Ascending aorta (tissue), 2 donors: Measurements from ENCODE around the gene TM9SF2. TPM values are rescaled to one million over a fixed set of nuclear protein-coding genes. Genes with fewer than 3 reads are reported as not detected.
"Not testable (repeated sequence)": the region's sequence is repeated elsewhere in the genome, so short reads cannot be mapped to it uniquely, and the experiment has no call there.

ENCODE experiments used
- DNase-seq, 2 donors: peaks; one replicate each; pipeline ENCODE4 v3.0.0-alpha.2; 2019; ENCODE audit warnings: low spot score in 2 of 2
- H3K27ac ChIP-seq, 2 donors: fragments of 200-600 bp; sonication (generic); one replicate each; pipeline ENCODE4 v1.5.1; 2016 to 2017; ENCODE audit warnings: mild to moderate bottlenecking in 1 of 2
- H3K27me3 ChIP-seq: fragments of 200-600 bp; sonication (generic); one replicate; pipeline ENCODE4 v1.5.1; 2017
- H3K36me3 ChIP-seq, 2 donors: fragments of 200-600 bp; sonication (generic); one replicate each; pipeline ENCODE4 v1.5.1; 2016
- H3K4me1 ChIP-seq, 2 donors: fragments of 200-600 bp; sonication (generic); one replicate each; pipeline ENCODE4 v1.5.1; 2016 to 2017; ENCODE audit warnings: mild to moderate bottlenecking in 1 of 2
- H3K4me3 ChIP-seq, 2 donors: fragments of 200-600 bp; sonication (generic); one replicate each; pipeline ENCODE4 v1.5.1; 2016 to 2017; ENCODE audit warnings: mild to moderate bottlenecking in 1 of 2
- H3K9me3 ChIP-seq, 2 donors: fragments of 200-600 bp; sonication (generic); one replicate each; pipeline ENCODE4 v1.5.1; 2016
- CTCF ChIP-seq, 3 experiments: fragments of 200-600 bp in 2 of 3; fragments of 450-650 bp in 1 of 3; sonication (generic) in 2 of 3; IDR thresholded peaks; one replicate each; pipeline ENCODE4 v1.5.1; 2016 to 2019; ENCODE audit warnings: antibody characterized with exemption in 3 of 3, mild to moderate bottlenecking in 1 of 3, moderate library complexity in 1 of 3
- intact Hi-C: fragments of 100-400 bp; cut with DNase I; formaldehyde crosslinking; loops from one replicate; pipeline ENCODE4 v1.15.1; 2023
- total RNA-seq: library from RNA; depleted of rRNA; stranded (reverse); fragments of >200 nt; gene quantifications from one replicate; pipeline ENCODE4 v1.1.0, GENCODE V29; 2016

Gene TM9SF2
- total RNA-seq, 1 donor from 2014 or later = 56.8 TPM

- Histone ChIP-seq H3K9me3 (no peaks in the 10 kb centered on the region), H3K4me1 (no peaks in the 10 kb centered on the region), H3K27me3 (no peaks in the 10 kb centered on the region), H3K36me3 (peaks cover 10 to 46% of the 10 kb centered on the region in 2 donors), H3K27ac (no peak overlapping the region), H3K4me3 (no peak overlapping the region)
- no peak for TF ChIP-seq CTCF (IDR thresholded peaks at IDR 0.05)
- no peak for DNase-seq
- intact Hi-C loops = no loop called here
Measured at GRCh38 chr13:99564386-99564785, 63.1 kb downstream of the TM9SF2 start.

GRCh38 chr13:99565478-99566124, 64.3 kb downstream of the TM9SF2 start:
- H3K4me3 ChIP-seq = no peak overlapping the region
- no peak for DNase-seq
- H3K36me3 ChIP-seq = peaks cover 6 to 35% of the 10 kb centered on the region in 2 donors
- intact Hi-C loops = no loop called here
- no peaks in the 10 kb centered on the region for H3K9me3 ChIP-seq
- H3K27me3 ChIP-seq = no peaks in the 10 kb centered on the region
- H3K4me1 ChIP-seq = no peaks in the 10 kb centered on the region
- H3K27ac ChIP-seq = no peak overlapping the region
- TF ChIP-seq CTCF (IDR thresholded peaks at IDR 0.05) = no peak

- TF ChIP-seq CTCF (IDR thresholded peaks at IDR 0.05) = no peak
- H3K27ac ChIP-seq = no peak overlapping the region
- H3K27me3 ChIP-seq = no peaks in the 10 kb centered on the region
- intact Hi-C loops = no loop called here
- H3K4me1 ChIP-seq = no peaks in the 10 kb centered on the region
- H3K4me3 ChIP-seq = no peak overlapping the region
- H3K9me3 ChIP-seq = no peaks in the 10 kb centered on the region
- DNase-seq = no peak
- H3K36me3 ChIP-seq = peaks cover 6 to 31% of the 10 kb centered on the region in 2 donors
Measured at GRCh38 chr13:99566125-99567083, 65.1 kb downstream of the TM9SF2 start.

- peaks cover 5 to 15% of the 10 kb centered on the region in 2 donors for H3K36me3 ChIP-seq
- intact Hi-C loops, H3K4me3 ChIP-seq, DNase-seq, H3K4me1 ChIP-seq, H3K9me3 ChIP-seq, H3K27ac ChIP-seq, H3K27me3 ChIP-seq: not testable (repeated sequence)
Measured at GRCh38 chr13:99568901-99569300, 67.6 kb downstream of the TM9SF2 start.

- Histone ChIP-seq H3K9me3 (no peaks in the 10 kb centered on the region), H3K27ac (no peak overlapping the region), H3K36me3 (no peaks in the 10 kb centered on the region), H3K4me1 (no peaks in the 10 kb centered on the region), H3K4me3 (no peak overlapping the region), H3K27me3 (no peaks in the 10 kb centered on the region)
- TF ChIP-seq CTCF (IDR thresholded peaks at IDR 0.05) = no peak
- intact Hi-C loops = no loop called here
- DNase-seq = no peak
Measured at GRCh38 chr13:99572131-99572530, 70.9 kb downstream of the TM9SF2 start.

- intact Hi-C loops = no loop called here
- TF ChIP-seq CTCF (IDR thresholded peaks at IDR 0.05) = no peak
- H3K36me3 ChIP-seq = no peaks in the 10 kb centered on the region
- H3K4me3 ChIP-seq = no peak overlapping the region
- H3K27me3 ChIP-seq = no peaks in the 10 kb centered on the region
- no peak for DNase-seq
- H3K4me1 ChIP-seq = no peaks in the 10 kb centered on the region
- no peaks in the 10 kb centered on the region for H3K9me3 ChIP-seq
- no peak overlapping the region for H3K27ac ChIP-seq
Measured at GRCh38 chr13:99572921-99573320, 71.6 kb downstream of the TM9SF2 start.
